ENCODE results near the gene EPB41L1. TPM values are rescaled to one million over a fixed set of nuclear protein-coding genes. Genes with fewer than 3 reads are reported as not detected.

Gene EPB41L1
- total RNA-seq, 1 experiment from 2014 or later: 42.1 TPM

GRCh38 chr20:36228770-36229169, 74.2 kb downstream of the EPB41L1 start:
- ChIA-PET RAD21 (ENCODE audit: low non-redundant PET in 1 of 2, low total read pairs in 2 of 2, uncharacterized antibody in 2 of 2, unreplicated experiment in 2 of 2) (no interaction called here), POLR2A (no interaction called here), CTCF (no interaction called here)
- H3K36me3 ChIP-seq (ENCODE audit: control insufficient read depth in 1 of 2, insufficient read depth in 2 of 2, low read length in 2 of 2): peaks cover 0 to 2% of the 10 kb centered on the region in 2 experiments; a peak in 1 of 4 replicates
- ATAC-seq (no peak), DNase-seq (ENCODE audit: low read depth, low spot score) (no peak)
- H3K9me2 ChIP-seq (ENCODE audit: insufficient read depth): no peaks in the 10 kb centered on the region
- H3K9me3 ChIP-seq (ENCODE audit: control insufficient read depth in 1 of 2, insufficient read depth in 1 of 2, low read depth in 1 of 2, low read length in 2 of 2): no peaks in the 10 kb centered on the region
- no peaks in the 10 kb centered on the region for H3K79me2 ChIP-seq (ENCODE audit: insufficient read depth, low read length)
- H3K4me2 ChIP-seq (ENCODE audit: low read length): no peak overlapping the region
- no peak overlapping the region for H3K9ac ChIP-seq (ENCODE audit: low read length)
- no peak overlapping the region for H2AFZ ChIP-seq (ENCODE audit: low read depth, low read length, poor library complexity, severe bottlenecking)
- intact Hi-C loops (cut with micrococcal nuclease): no loop called here
- no peaks in the 10 kb centered on the region for H3K4me1 ChIP-seq (ENCODE audit: control insufficient read depth in 1 of 2, insufficient read depth in 2 of 2, low read length in 2 of 2)
- no peaks in the 10 kb centered on the region for H3K27me3 ChIP-seq (ENCODE audit: insufficient read depth, low read length)
- no peak overlapping the region for H3K4me3 ChIP-seq (replicated peaks in 1 of 2; ENCODE audit: low read depth in 1 of 2, low read length in 2 of 2)
- TF ChIP-seq CEBPB (IDR thresholded peaks at IDR 0.05; ENCODE audit: low read depth): no peak
- no peak for TF ChIP-seq MAX (IDR thresholded peaks at IDR 0.05)
- no peak for TF ChIP-seq ZNF274 (IDR thresholded peaks at IDR 0.05; ENCODE audit: low read depth, low read length)
- no peak for TF ChIP-seq YY1 (IDR thresholded peaks at IDR 0.05; ENCODE audit: extremely low read depth, insufficient replicate concordance, low read depth, low read length)
- TF ChIP-seq EZH2 (IDR thresholded peaks at IDR 0.05): no peak
- no peak for TF ChIP-seq ATF3 (IDR thresholded peaks at IDR 0.05)
- TF ChIP-seq TCF7L2 (IDR thresholded peaks at IDR 0.05; ENCODE audit: borderline replicate concordance, extremely low read depth, insufficient read depth, insufficient read length): no peak
- TF ChIP-seq SRF (IDR thresholded peaks at IDR 0.05; ENCODE audit: low read depth): no peak
- no peak for TF ChIP-seq REST (IDR thresholded peaks at IDR 0.05; ENCODE audit: low read depth)
- no peak overlapping the region for H3K27ac ChIP-seq (ENCODE audit: low read depth, low read length)
- BruUV-seq (replicated peaks): no TSS peak
- no peaks in the 10 kb centered on the region for H4K20me1 ChIP-seq (ENCODE audit: insufficient read depth)
